Thyroid gland (tissue), 4 donors: ENCODE measurements around the gene ZNF20. TPM values are rescaled to one million over a fixed set of nuclear protein-coding genes. Genes with fewer than 3 reads are reported as not detected.

Experiments
- DNase-seq, 2 donors: peaks; one replicate each; pipeline ENCODE4 v3.0.0-alpha.2; 2019
- H3K27ac ChIP-seq, 3 donors: fragments of 200-600 bp; sonication (generic); 1 replicate in 2 of 3; 2 replicates in 1 of 3; pipeline ENCODE4 v1.5.1; 2016 to 2019; ENCODE audit warnings: mild to moderate bottlenecking in 1 of 3, moderate library complexity in 1 of 3
- H3K27me3 ChIP-seq: fragments of 200-600 bp; sonication (generic); one replicate; pipeline ENCODE4 v1.5.1; 2019
- H3K36me3 ChIP-seq, 2 donors: fragments of 200-600 bp; sonication (generic); one replicate each; pipeline ENCODE4 v1.5.1; 2016 to 2019
- H3K4me1 ChIP-seq, 2 donors: fragments of 200-600 bp; sonication (generic); one replicate each; pipeline ENCODE4 v1.5.1; 2017 to 2019
- H3K4me3 ChIP-seq, 3 donors: fragments of 200-600 bp; sonication (generic); replicated peaks in 1 of 3; 1 replicate in 2 of 3; 2 replicates in 1 of 3; pipeline ENCODE4 v1.5.1; 2016; ENCODE audit warnings: mild to moderate bottlenecking in 1 of 3
- H3K9me3 ChIP-seq: fragments of 200-600 bp; sonication (generic); one replicate; pipeline ENCODE4 v1.5.1; 2017
- POLR2A ChIP-seq, 2 donors: fragments of 450-650 bp; IDR thresholded peaks; one replicate each; pipeline ENCODE4 v1.6.1; 2017; ENCODE audit warnings: antibody characterized with exemption in 2 of 2, mild to moderate bottlenecking in 2 of 2, moderate library complexity in 1 of 2
- WGBS, 2 donors: methylation state at CpG; one replicate each; pipeline ENCODE4 v1.1.5; 2017; 5-methylcytosine and 5-hydroxymethylcytosine counted together
- intact Hi-C: fragments of 100-400 bp; cut with DNase I; formaldehyde crosslinking; loops from one replicate; pipeline ENCODE4 v1.15.1; 2023
- total RNA-seq, 4 donors: library from RNA; depleted of rRNA; stranded (reverse); fragments of >200 nt; gene quantifications; one replicate each; pipeline ENCODE4 v1.2.3, GENCODE V29; 2016
- TF ChIP-seq, protein P1 (sequence below), 6 experiments: fragments of 200-600 bp in 3 of 6; fragments of 450-650 bp in 3 of 6; sonication (generic) in 3 of 6; IDR thresholded peaks; one replicate each; pipeline ENCODE4 v1.5.1; 2016 to 2019; ENCODE audit warnings: antibody characterized with exemption in 6 of 6, mild to moderate bottlenecking in 2 of 6, inconsistent platforms in 1 of 6, moderate library complexity in 1 of 6

The ZNF20 gene
- total RNA-seq: 1 to 10 TPM; 5.2 to 7.5 (median 6.2) TPM

DNA sequence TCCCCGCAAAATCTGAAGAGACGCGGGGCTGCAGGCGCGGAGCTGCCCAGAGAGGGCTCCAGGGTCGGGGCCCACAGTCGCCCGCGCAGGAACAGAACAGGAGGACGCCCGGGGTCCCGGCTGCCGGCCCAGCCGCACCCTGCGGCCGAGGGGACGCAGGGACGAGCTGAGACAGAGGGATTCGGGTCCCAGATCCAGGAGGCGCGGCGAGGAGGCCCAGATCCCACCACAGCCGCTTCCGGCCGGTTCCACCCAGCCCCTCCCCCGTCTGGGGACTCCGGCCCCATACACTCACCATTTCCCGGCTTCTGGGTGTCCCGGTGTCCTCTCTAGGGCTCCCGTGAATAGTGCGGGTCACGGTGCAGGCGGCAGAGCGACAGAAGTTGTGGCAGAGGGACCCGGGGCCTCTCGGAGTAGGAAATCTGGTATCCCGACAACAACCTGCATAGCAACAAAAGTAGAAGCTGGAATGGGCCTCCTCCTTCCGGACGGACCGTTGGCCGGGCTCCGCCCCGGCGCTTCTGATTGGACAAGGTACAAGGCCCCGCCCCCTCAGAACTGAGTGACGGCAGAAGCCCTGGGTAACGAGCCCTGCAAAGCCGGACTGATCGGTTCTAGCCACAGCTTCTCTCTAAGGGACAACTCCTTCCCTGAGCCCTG lies at the start of gene ZNF20:
Gene ZNF20 (minus strand): TSS at position 466 of the 660 bp plus-strand sequence. CDS start 168 bp downstream, at position 298.
- 1% methylated on average over 27 to 32 of the region's 49 CpGs for WGBS, 2 donors
- H3K9me3 ChIP-seq: no peaks in the 10 kb centered on the region
- peak; percentile 98 to 99 for DNase-seq
- H3K36me3 ChIP-seq: peaks cover 11 to 13% of the 10 kb centered on the region in 2 donors
- intact Hi-C loops: loop anchor here (2.0 to 10.0 kb wide), 3 partner anchors 81 to 255 kb away; partner anchors contain the start of genes ZNF69 and ZNF763
- peak within 1 kb of the TSS; percentile 60 to 88 (median 75) for H3K27ac ChIP-seq
- TF ChIP-seq POLR2A (IDR thresholded peaks at IDR 0.05): peak in 1 of 2 donors; percentile 78
- TF ChIP-seq, protein P1, sequence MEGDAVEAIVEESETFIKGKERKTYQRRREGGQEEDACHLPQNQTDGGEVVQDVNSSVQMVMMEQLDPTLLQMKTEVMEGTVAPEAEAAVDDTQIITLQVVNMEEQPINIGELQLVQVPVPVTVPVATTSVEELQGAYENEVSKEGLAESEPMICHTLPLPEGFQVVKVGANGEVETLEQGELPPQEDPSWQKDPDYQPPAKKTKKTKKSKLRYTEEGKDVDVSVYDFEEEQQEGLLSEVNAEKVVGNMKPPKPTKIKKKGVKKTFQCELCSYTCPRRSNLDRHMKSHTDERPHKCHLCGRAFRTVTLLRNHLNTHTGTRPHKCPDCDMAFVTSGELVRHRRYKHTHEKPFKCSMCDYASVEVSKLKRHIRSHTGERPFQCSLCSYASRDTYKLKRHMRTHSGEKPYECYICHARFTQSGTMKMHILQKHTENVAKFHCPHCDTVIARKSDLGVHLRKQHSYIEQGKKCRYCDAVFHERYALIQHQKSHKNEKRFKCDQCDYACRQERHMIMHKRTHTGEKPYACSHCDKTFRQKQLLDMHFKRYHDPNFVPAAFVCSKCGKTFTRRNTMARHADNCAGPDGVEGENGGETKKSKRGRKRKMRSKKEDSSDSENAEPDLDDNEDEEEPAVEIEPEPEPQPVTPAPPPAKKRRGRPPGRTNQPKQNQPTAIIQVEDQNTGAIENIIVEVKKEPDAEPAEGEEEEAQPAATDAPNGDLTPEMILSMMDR (IDR thresholded peaks at IDR 0.05): no peak
- H3K4me1 ChIP-seq: peaks cover 16% of the 10 kb centered on the region in 2 donors
- no peaks in the 10 kb centered on the region for H3K27me3 ChIP-seq
- H3K4me3 ChIP-seq: peak within 1 kb of the TSS; percentile 18 to 97 (median 91)

DNA sequence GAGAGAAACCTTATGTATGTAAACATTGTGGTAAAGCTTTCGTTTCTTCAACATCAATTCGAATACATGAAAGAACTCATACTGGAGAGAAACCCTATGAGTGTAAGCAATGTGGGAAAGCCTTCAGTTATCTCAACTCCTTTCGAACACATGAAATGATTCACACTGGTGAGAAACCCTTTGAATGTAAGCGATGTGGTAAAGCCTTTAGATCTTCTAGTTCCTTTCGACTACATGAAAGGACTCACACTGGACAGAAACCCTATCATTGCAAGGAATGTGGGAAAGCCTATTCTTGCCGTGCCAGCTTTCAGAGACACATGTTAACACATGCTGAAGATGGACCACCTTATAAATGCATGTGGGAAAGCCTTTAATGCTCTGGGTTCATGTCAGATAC lies 47.5 kb upstream of the ZNF20 start:
- H3K4me1 ChIP-seq: no peaks in the 10 kb centered on the region
- no peak overlapping the region for H3K27ac ChIP-seq
- intact Hi-C loops: no loop called here
- H3K9me3 ChIP-seq: peaks cover 5% of the 10 kb centered on the region
- TF ChIP-seq, protein P1 (IDR thresholded peaks at IDR 0.05): no peak
- no peak for TF ChIP-seq POLR2A (IDR thresholded peaks at IDR 0.05)
- no peak overlapping the region for H3K4me3 ChIP-seq
- no peaks in the 10 kb centered on the region for H3K27me3 ChIP-seq
- 97% methylated on average over 6 of the region's 6 CpGs for WGBS, 2 donors
- no peak for DNase-seq
- H3K36me3 ChIP-seq: peaks cover 31 to 38% of the 10 kb centered on the region in 2 donors

DNA sequence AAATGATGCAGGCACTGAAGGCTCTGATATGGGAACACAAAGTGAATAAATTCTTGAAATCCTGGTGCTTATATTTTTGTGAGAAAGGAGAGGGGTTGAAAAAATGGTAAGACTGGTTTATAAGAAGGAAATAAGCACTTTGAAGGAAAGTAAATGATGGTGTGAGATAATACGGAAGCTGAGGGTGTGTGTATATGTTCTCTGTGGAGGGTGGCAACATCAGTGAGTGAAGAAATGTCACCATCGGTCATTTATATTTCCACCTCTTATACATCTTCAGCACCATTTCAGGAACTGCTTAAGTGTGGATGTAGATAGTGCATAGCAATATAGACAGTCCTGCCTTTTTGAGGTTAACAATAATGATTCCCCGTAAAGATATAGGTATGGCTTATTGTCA lies 40.2 kb upstream of the ZNF20 start:
- DNase-seq: no peak
- Histone ChIP-seq H3K4me1 (no peaks in the 10 kb centered on the region), H3K9me3 (no peaks in the 10 kb centered on the region), H3K27me3 (no peaks in the 10 kb centered on the region), H3K4me3 (no peak overlapping the region), H3K36me3 (no peaks in the 10 kb centered on the region), H3K27ac (no peak overlapping the region)
- TF ChIP-seq, protein P1 (IDR thresholded peaks at IDR 0.05): no peak
- no peak for TF ChIP-seq POLR2A (IDR thresholded peaks at IDR 0.05)
- intact Hi-C loops: no loop called here
- WGBS, 2 donors: 95 to 96% methylated on average over 3 of the region's 3 CpGs

DNA sequence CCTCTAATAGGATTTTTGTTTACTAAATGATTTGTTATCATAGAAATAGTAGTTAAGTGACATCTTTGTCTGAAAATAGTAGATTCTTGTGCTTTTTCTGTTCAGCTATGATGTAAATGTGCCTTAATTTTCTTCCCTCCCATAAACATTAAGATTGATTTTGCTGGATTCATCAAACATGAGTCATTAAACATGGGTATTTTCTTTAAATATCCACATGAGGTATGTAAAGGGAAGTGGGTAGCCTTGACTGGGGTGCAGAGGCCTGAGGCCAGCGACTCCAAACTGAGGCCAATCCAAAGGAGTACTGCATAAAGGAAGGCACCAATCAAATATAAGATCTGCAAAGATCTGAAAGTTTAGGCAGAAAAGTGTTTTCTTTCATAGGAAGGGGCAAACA lies 26.5 kb upstream of the ZNF20 start:
- intact Hi-C loops: no loop called here
- TF ChIP-seq, protein P1 (IDR thresholded peaks at IDR 0.05): no peak
- TF ChIP-seq POLR2A (IDR thresholded peaks at IDR 0.05): no peak

DNA sequence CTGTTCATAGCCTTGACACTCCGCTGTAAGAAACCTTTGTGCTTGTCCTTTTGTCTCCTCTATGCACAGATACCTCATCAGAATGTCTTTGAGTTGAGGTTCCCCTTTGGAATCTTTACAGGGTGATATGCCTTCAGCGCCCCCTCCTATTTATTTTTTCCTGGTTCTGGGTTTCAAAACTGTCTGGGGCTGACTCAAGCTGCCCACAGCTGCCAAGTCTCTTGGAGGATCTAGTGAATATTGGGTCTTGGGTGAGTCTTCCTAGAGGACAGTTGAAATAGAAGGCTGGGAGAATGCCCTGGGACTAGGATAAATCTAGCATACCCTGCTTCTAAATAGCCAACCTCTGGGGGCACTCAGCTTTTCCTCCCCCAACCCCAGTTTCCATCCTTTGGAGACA lies 23.7 kb upstream of the ZNF20 start:
- Histone ChIP-seq H3K9me3 (no peaks in the 10 kb centered on the region), H3K27ac (peak overlapping the region; percentile 89 to 96 (median 96)), H3K36me3 (no peaks in the 10 kb centered on the region), H3K27me3 (no peaks in the 10 kb centered on the region), H3K4me1 (peaks cover 14 to 15% of the 10 kb centered on the region in 2 donors), H3K4me3 (peak overlapping the region; percentile 68 to 89 (median 80))
- intact Hi-C loops: no loop called here
- WGBS, 2 donors: 10 to 11% methylated on average over 2 of the region's 2 CpGs
- no peak for DNase-seq
- TF ChIP-seq, protein P1 (IDR thresholded peaks at IDR 0.05): no peak
- no peak for TF ChIP-seq POLR2A (IDR thresholded peaks at IDR 0.05)

More for the DNA sequence above, 26.5 kb upstream of the ZNF20 start:
- Histone ChIP-seq H3K4me3 (no peak overlapping the region), H3K9me3 (no peaks in the 10 kb centered on the region), H3K4me1 (peaks cover 14 to 15% of the 10 kb centered on the region in 2 donors), H3K27me3 (no peaks in the 10 kb centered on the region), H3K27ac (no peak overlapping the region), H3K36me3 (no peaks in the 10 kb centered on the region)
- WGBS, 2 donors: 83 to 87% methylated on average over 1 of the region's 1 CpG
- no peak for DNase-seq
